SH-SY5Y (cell line): Measurements from ENCODE around the gene PEAR1.

Source experiments
- GATA2 ChIP-seq: IDR thresholded peaks from 2 replicates; pipeline ENCODE4 v1.6.1; 2011; ENCODE audit warnings: mild to moderate bottlenecking, low read depth, low read length
- GATA3 ChIP-seq: IDR thresholded peaks from 2 replicates; pipeline ENCODE4 v1.6.1; 2011; ENCODE audit warnings: low read depth, mild to moderate bottlenecking, low read length, moderate library complexity

Gene PEAR1

DNA sequence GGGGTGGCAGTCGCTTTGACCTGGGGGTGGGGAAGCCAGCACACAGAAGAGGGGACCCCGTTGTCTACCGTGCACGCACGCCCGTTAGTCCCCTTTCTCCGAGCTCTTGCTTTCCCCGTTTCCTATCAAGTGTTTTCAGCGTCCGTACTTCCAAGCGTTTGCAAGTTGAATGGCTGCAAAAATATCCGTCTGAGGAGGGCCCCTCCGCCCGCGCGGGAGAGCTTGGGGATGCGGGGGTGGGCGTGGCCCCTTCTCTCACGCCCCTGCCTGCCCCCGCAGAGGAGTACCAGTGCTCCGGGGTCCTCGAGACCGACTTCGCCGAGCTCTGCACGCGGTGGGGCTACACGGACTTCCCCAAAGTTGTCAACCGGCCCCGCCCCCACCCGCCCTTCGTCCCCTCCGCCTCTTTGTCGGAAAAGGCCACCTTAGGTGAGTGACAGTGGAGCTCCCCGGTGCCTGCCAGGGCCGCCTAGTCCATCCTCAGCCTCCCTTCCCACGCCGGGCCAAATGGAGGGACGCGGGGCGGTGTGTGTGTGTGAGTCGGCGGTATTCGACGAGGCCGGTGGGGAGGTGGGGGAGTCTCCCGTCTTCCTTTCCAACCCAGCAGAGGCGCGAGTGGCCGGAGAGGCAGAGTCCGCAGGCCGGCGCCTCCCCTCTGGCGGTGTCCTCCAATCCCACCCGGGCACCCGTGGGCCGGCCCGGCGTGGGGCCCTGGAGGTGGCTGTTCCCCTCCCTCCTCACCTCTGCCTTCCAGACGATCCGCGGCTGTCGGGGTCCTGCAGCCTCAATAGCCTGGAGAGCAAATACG is 30.4 kb downstream of the PEAR1 start:
- no peak for TF ChIP-seq GATA2
- no peak for TF ChIP-seq GATA3

DNA sequence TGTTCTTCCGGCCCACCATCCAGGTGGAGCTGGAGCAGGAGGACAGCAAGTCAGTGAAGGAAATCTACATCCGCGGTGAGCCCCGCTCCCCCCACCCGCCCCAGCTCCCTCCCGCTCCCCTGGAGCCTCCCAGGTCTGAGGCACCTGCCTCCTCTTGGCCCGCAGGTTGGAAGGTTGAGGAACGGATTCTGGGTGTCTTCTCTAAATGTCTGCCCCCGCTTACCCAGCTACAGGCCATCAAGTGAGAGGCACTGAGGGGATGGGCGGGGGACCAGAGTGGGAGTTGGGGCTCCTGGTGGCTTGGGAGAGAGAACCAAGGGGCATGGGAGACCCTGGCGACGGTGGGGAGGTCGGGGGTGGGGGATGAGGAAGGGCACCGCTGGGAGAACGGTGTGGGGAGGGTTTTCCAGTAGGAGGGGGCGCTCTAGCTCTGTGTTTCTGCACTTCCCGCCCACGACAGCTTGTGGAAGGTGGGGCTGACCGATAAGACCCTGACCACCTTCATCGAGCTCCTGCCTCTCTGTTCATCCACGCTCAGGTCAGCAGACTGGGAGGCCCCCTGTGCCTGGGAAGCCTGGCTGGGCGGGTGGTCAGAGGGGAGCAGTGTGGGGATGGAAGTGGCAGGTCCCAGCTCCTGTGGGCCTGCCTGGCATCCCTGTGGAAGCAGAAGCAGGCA is 31.1 kb downstream of the PEAR1 start:
- TF ChIP-seq GATA2, result no peak
- no peak for TF ChIP-seq GATA3

DNA sequence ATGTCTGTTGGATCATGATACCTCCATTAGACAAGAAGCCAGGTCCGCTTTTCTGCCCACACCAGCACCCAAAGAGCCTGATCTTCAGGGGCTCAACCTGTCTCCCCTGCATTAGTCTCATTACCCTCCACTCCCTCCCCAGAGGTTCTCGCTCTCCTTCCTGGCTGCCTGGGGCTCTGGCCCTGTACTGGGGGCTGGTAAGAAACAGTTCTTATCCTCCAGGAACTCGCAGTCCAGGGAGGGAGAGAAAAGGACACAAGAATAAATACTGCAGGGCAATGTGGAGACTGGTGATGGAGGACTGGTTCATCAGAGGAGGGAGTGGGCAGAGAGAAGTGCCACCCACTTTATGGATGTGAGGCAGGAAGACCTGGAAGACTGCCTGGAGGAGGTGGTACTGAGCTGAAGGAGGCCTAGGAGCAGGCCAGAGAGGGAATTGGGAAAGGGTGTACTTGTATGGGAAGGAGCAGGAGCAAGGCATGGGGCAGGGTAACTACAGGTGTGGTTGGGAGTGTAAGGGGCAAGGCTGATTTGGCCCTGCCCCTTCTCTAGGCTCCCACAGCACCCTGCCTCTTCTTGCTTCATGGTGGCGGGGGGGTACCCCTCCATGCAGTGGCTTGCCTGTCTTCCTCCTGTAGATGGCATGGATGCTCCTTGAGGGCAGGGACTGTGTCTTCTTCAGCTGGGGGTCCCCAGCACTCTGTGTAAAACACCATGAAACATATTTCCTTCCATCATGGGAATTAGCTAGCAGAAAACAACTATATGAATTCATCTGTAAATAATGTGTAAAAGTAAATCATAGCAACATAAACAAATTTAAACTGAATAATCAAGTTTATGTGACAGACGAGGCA is 31.9 kb downstream of the PEAR1 start:
- TF ChIP-seq GATA3 (no peak), GATA2 (no peak)

DNA sequence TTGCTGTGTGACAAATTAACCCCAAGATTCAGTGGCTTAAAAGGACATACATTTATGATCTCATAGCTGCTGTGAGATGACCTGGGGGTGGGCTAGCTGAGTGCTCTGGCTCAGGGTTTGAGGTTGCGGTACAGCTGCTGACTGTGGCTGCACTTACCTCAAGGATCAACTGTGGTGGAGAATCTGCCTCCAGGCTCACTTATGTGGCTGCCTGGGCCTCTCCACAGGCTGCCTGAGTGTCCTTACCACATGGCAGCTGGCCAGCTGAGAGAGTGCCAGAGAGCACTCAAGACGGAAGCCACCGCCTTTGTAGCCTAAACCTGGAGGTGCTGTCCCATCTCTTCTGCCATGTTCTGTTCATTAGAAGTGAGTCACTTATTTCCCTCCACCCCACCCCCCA is 32.7 kb downstream of the PEAR1 start:
- TF ChIP-seq GATA3 (no peak), GATA2 (no peak)

DNA sequence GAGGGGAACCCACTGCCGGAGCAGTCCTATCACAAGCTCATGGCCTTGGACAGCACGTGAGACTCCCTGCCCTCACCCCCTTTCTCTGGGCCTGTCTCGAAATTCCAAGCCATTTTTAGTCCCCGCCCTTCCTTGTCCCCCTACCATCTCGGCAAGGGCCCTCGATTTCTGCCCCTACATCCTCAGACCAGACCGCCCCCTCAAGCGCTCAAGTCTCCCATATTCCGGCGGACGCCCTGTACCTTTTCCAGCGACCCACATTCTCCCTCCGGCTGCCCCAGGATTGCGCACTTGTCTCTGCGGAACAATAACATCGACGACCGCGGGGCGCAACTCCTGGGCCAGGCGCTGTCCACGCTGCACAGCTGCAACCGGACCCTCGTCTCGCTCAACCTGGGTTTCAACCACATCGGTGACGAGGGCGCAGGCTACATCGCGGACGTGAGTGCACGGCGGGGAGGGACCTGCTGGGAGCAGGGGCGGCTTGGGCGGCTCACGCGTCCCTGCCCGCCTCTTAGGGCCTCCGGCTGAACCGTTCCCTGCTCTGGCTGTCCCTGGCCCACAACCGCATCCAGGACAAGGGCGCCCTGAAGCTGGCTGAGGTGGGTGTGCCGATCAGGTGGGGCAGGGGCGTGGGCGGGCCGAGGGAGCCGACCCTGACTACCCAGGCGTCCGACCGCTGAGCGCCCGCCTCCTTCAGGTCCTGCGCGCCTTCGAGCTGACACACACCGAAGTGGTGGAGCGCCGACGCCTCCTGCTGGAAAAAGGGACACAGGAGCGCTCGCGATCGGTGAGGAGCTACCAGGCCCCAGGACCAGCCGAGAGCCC is 33.9 kb downstream of the PEAR1 start:
- TF ChIP-seq GATA3 (no peak), GATA2 (no peak)

DNA sequence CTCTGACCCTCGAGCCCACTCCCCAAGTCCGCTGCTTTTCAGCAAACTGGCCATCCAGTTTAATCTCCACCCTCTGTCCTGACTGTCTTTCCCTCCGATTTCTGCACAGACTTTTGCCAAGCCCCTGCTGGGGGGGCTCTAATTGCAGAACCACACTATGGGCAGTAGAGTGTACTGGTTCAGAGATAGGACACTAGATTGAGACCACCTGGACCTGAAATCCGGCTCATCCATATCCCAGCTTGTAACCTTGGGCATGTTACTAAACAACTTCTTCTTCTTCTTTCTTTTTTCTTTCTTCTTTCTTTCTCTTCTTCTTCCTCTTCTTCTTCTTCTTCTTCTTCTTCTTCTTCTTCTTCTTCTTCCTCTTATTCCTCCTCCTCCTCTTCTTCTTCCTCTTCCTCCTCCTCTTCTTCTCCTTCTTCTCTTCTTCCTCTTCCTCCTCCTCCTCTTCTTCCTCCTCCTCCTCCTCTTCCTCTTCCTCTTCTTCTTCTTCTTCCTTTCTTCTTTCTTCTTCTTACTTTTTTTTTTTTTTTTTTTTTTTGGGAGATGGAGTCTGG is 34.6 kb downstream of the PEAR1 start:
- TF ChIP-seq GATA2 (no peak), GATA3 (no peak)

DNA sequence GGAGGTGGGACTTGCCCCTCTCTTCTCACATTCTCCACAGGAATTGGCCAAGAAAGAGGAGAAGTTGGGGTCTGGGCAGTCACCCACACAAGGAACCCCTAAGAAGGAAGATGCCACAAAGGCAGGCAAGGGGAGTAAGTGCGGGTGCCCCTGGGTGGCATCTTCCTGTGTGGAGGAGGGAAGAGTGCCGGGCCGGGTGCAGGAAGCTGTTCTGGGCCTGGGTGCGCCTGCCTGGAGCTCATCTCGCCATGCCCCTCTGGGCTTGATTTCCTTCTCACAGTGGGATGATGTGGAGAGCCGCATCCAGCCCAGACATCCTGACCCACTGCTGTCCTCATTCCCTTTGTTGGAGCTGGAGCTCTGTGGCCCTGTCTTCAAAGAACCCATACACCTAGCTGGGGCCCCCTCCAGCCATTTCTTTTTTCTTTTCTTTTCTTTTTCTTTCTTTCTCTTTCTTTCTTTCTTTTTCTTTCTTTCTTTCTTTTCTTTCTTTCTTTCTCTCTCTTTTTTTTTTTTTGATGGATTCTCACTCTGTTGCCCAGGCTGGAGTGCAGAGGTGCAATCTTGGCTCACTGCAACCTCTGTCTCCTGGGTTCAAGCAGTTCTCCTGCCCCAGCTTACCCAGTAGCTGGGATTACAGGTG is 36.2 kb downstream of the PEAR1 start:
- no peak for TF ChIP-seq GATA2
- TF ChIP-seq GATA3, result no peak

DNA sequence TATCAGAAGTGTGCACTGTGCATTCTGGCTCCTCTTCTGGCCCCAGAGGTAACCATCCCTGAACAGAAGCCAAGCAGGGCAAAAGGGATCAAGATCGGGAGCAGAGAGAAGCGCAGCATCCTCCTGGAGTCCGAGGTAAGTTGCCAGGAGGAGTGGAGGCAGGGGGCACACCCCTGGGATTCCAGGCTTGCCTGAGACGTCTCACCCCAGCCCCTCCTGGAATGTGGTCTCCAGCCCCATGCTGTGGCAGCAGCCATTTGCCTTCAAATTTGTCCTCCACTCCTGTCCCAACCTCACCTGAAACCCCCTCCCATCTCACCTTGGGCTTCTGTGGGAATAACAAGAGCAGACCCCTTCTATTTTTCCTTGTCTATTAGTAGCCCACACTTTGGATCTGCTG is 37.0 kb downstream of the PEAR1 start:
- TF ChIP-seq GATA3 (no peak), GATA2 (no peak)

DNA sequence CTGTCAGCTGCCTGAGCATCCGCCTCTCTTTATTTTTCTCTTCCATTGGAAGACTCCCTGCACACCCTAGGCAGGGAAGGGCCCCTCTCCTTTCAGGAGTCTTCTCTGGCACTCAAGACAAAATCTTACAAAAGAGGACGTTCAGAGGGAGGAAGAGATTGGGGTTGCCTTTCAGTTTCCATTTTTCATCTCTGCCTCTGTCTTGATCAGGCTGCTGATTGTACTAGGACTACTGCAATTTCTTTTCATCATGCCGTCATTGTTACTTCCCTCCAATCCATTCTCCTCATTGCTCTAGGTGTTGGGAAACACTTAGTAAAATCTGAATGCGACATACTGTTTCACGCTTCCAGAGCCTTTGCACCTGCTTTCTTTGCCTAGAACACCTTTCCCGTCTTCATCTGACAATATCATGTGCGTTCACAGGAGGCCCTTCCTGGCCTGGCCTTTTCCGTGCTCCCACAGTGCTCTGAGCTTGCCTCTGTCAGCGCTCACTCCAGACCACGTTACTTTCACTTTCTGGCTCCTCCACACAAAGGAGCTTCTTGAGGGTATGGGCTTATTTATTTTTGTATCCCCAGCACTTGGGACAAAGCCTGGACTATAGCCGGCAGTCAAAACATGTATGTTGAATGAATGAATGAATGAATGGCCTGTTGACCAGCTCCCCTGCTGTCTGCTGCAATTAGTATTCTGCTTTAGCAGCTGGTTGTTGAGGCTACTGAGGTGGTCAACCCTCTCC is 37.9 kb downstream of the PEAR1 start:
- no peak for TF ChIP-seq GATA3
- TF ChIP-seq GATA2, result no peak

DNA sequence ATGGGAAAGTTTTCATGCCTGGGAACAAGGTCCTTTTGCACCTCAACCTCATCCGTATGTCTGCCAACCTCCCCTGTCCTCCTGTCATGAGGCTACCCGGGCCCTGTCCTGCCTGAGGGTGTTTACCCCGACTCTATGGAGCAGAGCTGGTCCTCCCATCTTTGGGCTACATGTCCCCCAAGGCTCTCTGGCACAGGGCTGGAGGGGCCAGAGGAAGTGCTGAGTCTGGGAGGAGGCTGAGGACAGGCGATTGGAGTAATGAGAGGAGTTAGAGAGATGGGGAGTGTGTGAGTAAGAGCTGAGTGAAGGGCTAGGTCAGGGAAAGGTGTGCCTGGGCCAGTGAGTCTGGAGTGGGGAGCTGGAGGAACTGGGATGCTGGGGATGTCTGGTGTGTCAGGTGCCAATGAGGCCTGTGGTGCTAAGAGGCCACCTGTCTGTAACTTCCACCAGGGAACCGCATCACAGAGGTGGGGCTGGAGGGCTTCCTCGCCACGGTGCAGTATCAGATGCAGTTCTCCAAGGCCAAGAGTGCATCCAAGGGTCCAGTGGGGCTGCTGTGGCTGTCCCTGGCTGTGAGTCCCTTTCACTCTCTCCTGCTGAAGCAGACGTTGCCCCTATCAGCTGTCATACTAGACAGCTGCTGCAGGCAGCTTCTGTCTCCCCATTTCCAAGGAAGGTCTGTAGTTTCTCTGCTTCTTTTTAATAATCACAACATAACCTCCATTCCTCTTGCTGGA is 38.6 kb downstream of the PEAR1 start:
- no peak for TF ChIP-seq GATA3
- no peak for TF ChIP-seq GATA2

DNA sequence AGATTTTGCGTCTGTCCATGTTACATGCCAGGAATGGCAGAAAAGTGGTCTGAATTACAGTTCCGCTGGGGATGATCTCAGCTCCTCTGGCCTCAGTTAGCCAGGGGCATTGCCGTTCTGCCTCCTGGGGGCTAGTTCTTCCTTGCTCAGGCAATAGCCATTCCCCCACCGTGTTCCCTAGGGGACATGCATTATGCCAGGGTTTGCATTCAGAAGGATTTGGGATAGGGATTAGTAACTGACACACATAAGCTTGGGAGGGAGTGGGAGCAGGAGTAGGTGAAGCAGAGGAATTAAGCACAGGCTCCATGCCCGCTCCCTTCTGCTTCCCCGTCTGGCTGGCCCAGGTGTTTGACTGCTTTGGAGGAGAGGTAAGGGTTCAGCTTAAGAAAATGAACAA is 39.6 kb downstream of the PEAR1 start:
- TF ChIP-seq GATA2 (no peak), GATA3 (no peak)

DNA sequence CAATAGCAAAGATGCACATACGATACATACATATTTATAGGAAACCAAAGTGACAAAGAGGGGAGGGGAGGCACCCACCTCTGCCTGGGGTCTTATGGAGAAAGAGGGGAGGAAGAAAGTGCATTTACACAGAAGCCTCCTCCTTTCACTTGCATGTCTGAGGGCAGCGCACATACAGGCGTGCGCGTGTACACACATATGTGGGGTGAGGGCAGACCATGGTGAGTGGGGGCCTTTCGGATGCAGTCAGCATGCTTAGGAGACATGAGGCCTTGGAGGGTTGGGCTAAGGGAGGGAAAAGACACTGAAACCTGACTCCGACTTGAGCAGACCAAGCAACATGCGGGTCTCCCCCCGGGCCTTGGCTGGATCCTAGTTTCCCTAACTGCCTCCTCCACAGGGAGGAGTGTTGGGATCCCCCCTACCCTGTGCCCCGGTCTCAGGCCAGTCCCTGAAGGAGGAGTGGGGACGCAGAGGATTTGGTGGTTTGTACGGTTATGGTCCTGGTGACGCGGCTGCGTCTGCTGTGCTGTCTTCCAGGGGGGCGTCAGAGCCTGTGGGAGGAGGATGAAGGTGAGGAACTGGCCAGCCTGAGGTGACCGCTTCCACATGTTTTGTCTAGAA is 42.1 kb downstream of the PEAR1 start:
- TF ChIP-seq GATA3 (no peak), GATA2 (no peak)
